GM19467 (cell line): Measurements from ENCODE around the gene TYW1.
"Not testable (repeated sequence)": the region's sequence is repeated elsewhere in the genome, so short reads cannot be mapped to it uniquely, and the experiment has no call there.

Source experiments
- ATAC-seq: cut with Tn5 transposase; IDR thresholded peaks from one replicate; pipeline ENCODE4 v1.9.1; 2021; ENCODE audit warnings: mild to moderate bottlenecking, moderate library complexity; ENCODE audit not compliant: unreplicated experiment

The TYW1 gene, protein sequence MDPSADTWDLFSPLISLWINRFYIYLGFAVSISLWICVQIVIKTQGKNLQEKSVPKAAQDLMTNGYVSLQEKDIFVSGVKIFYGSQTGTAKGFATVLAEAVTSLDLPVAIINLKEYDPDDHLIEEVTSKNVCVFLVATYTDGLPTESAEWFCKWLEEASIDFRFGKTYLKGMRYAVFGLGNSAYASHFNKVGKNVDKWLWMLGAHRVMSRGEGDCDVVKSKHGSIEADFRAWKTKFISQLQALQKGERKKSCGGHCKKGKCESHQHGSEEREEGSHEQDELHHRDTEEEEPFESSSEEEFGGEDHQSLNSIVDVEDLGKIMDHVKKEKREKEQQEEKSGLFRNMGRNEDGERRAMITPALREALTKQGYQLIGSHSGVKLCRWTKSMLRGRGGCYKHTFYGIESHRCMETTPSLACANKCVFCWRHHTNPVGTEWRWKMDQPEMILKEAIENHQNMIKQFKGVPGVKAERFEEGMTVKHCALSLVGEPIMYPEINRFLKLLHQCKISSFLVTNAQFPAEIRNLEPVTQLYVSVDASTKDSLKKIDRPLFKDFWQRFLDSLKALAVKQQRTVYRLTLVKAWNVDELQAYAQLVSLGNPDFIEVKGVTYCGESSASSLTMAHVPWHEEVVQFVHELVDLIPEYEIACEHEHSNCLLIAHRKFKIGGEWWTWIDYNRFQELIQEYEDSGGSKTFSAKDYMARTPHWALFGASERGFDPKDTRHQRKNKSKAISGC

DNA sequence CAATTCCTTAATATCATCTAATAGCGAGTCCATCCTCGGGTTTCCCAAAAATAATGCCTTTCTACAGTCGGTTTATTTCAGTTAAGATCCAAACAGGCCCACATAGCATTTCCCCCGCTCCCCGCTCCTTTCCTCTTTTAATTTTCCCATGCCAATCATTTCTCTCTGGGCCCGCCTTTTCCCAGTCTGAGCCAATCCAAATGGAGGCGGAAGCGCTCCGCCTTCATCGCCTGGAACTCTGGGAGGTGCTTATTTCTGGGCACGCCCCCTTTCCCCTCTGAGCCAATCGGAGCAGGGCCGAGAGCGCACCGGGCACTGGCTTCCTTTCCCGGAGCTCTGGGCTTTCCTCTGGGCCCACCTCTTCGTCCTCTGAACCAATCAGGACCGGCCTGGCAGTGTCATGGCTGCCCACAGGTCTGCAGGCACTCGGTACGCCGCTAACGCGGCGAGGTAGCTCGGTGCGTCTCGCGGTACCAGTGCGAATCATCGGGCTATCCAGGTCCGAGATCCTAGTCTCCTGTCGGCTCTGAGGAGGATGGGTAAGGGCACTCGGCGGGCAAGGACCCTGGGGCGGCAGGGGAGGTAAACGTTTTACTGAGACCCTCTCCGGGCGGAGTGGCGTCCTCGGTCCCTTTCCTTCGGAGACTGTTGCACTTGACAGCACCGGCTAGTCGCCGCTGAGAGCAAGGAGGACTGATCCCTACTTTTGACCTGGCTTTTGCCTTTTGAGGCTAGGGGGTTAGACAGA, at the start of gene TYW1:
TYW1 (plus strand) TSS at position 390 of the 748 bp plus-strand sequence; CDS start at position 536, 146 bp downstream.
- ATAC-seq = peak; percentile 87

DNA sequence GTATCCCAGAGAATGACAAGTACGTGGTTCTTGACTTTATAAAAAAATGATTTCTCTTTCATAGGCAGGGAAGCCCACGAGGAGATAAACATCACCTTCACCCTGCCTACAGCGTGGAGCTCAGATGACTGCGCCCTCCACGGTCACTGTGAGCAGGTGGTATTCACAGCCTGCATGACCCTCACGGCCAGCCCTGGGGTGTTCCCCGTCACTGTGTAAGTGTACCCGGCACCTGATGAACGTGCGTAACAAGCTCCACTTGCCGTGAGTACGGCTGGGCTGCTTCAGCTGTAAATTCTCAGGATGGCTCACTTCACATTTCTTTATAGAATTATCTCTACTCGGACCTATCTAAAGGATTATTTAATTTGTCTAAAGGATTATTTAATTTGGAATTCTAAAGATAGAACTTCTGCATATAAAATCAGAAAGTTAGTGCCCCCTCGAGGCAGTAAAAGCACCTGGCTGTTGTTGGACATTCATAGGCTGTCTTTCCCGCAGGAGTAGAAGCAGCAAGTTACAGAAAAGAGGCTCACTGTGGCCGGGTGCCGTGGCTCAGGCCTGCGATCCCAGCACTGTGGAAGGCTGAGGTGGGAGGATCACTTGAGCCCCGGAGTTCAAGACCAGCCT, 48.0 kb upstream of the TYW1 start:
- no peak for ATAC-seq

DNA sequence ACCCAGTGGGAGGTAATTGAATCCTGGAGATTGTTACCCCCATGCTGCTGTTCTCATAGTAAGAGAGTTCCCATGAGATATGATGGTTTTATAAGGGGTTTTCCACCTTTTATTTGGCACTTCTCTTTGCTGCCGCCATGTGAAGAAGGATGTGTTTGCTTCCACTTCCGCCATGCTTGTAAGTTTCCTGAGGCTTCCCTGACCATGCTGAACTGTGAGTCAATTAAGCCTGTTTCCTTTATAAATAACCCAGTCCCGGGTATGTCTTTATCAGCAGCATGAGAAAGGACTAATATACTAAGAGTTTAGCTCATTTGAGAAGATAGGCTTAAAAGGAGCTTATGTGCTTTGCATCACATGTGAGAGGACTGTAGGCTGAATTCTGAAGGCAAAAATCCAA, 46.3 kb upstream of the TYW1 start:
- no peak for ATAC-seq

DNA sequence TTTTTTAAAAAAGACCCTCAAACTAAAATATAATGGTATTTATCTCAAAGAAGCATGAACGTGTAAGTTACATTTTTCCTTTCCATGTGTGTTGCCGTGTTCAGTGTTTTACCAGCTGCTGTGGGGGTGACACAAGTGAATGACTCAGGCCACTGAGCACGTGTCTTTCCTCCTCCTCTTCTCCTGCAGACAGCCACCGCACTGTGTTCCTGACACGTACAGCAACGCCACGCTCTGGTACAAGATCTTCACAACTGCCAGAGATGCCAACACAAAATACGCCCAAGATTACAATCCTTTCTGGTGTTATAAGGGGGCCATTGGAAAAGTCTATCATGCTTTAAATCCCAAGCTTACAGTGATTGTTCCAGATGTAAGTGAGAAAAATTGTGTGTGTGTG, 45.9 kb upstream of the TYW1 start:
- ATAC-seq = no peak

DNA sequence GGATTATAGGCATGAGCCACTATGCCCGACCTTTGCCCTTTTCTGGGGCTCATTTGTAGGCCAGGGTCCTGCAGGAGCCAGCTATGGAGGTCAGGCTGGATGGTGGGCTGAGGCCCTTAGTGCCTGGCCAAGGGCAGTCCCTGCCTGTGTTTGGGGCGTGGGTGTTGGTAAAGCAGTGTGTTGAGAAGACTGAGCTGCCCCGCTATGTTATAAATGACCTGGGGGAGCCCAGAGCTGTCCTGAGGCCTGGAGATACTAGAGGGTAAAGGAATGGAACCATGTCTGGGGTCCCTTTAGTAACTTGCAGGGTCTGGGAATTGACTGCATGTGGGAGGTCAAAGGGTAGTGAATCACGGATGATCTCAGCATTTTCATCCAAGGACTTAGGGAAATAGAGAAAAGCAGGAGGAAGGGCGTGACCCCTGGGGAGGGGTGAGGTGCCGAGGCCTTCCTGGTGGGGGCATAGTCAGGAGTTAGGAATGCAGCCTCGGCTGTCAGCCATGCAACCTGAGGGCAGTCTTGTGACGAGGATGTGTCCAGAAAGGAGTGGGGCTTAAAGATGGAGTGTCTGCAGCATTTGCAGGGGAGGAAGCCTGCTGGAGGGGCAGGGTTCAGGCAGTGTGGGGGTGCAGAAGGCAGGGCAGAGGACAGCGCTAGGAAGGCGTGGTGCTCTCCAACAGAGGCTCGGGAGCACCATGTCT, 44.1 kb upstream of the TYW1 start:
- ATAC-seq = no peak

DNA sequence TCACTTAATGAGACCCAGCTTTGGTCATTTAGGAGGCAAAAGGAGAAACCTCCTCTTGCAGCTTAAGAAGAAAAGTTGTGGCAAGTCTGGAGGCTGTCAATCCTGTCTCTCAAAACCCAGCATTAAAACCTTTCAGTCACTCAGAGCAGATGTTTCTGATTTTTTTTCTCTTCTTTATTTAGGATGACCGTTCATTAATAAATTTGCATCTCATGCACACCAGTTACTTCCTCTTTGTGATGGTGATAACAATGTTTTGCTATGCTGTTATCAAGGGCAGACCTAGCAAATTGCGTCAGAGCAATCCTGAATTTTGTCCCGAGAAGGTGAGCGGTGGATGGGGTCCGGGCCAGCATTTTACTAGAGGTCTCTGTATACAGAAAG, 43.6 kb upstream of the TYW1 start:
- no peak for ATAC-seq

DNA sequence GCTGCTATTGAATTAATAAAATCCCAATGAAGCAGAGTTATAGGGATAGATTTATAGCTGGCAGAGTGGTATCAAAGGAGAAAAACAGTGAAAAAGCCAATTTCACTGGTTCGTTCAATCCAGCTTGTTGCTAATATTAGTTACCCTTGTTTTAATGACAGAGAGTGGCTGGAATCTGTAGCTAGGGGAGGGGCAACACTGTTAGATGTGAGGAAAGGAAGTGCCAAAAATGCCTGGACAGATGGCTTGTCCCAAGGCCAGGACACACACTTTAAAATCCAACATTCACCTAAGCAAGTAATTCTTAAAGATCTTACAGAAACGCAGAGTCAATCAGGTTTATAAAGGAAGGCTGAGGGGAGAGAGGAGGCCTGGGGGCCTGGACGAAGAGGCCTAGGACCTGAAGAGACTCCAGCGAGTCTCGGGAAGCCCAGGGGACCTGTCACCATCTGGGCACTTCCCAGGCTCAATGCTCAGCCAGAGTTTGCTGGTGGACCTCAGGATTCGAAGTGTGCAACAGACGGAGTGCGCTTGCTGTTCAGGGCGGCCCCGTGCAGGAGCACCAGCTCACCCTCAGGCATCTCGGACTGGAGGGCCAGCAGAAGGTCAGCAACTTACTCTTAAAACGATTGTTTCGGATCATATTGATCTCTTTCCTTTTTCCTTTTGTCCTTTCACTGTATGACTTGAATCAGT, 38.9 kb upstream of the TYW1 start:
- no peak for ATAC-seq

DNA sequence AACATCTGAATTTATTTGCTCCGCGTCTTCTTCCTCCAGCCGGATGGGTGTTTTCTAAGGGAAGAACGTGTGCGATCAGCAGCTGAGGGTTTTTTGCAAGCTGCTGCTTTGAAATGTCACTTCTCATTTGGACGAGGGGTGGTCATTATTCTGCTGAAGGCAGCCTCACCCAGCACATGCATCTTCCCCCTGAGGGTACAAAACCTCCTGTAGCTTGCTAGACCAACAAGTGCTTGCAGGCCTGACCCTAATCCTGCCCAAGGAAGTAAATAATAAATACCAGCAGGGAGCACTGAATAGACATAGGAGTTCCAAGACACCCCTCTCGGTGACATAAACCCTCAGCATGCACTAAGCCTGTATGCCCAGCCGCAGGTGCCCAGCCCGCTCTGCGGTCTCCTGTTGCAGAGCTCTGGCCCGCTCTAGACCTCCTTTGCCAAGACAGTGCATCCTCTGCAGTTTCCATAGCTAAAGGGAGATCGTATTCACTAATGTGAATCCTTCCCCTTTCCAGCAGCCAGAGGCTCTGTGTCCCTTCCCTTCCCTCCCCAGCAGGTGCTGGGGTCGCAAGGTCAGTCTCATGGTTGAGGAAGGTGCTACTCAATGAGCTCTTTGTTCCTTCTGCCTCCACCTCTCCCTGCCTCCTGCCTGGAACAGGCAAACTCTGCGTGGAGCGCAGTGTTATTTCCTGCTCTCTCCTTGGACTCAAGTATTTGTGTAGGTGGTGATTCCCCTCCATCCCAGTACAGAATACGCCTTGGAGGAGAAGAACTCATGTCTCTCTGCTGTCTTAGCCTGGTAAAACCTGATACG, 37.9 kb upstream of the TYW1 start:
- ATAC-seq = no peak

DNA sequence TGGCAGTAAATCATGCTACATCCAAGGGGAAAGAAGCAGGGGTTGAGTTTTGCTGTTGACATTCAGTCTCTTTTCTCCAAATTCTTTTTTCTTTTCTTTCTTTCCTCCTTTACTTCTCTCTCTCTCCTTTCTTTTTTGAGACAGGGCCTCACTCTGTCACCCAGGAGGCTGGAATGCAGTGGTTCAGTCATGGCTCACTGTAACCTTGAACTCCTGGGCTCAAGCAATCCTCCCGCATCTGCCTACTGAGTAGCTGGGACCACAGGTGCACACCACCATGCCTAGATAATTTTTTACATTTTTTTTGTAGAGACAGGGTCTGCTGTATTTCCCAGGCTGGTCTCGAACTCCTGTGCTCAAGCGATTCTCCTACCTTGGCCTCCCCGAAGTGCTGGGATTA, 36.4 kb upstream of the TYW1 start:
- ATAC-seq = no peak

DNA sequence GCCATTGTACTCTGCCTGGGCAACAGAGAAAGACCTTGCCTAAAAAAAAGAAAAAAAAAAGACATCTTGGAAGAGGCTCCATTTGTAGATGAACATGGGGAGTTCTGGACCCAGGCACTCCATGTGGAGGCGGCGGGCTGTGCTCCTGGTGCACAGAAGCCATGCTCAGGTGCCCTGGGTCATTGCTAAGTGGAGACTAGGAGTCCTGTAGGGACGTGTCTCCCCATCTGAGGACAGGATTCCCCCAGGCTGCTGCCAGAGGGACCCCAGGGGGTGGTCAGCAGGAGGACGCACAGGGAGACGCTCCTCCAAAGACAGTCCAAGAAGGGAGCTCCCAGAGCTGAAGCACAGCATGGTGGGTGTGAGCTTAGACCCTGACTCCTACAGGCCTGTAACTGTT, 35.5 kb upstream of the TYW1 start:
- ATAC-seq = no peak

DNA sequence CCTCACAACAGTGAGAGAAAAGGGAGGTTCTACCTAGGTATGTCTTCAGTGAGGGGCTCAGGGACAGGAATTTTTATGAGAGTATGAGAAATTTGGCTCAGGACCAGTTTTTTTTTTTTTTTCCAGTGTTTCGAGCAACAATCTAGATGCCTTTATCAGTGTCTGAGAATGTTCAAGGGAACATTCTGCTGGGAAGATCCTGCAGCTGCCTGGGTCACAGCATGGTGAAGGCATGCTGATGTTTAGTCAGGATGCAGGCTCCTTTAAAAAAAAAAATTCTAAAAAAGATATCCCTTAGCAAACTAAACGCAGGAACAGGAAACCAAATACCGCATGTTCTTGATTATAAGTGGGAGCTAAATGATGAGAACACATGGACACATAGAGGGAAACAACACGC, 32.2 kb upstream of the TYW1 start:
- ATAC-seq = no peak

DNA sequence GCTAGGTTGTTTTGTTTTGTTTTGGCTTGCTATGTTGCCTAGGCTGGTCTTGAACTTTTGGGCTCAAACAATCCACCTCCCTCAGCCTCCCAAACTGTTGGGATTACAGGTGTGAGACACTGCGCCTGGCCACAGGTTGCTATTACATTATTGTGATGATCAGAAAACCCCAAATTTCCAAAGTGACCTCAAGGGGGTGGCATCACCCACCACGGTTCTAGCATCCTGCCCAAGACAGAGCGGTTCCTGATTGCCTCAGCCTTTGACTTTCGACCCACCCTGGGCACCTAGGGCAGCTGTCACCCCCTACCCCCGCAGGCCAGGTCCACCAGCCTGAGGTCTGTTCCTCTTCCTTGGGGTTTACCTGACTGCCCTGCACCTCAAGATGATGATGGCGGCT, 29.6 kb upstream of the TYW1 start:
- no peak for ATAC-seq

DNA sequence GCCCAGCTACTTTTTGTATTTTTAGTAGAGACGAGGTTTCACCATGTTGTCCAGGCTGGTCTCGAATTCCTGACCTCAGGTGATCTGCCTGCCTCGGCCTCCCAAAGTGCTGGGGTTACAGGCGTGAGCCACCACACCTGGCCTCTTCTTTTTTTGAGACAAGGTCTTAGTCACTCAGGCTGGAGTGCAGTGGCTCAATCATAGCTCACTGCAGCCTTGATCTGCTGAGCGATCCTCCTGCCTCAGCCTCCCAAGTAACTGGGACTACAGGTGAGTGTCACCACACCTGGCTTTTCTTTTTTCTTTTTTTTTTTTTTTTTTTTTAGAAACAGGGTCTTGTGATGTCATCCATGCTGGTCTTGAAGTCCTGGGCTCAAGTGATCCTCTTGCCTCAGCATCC, 27.6 kb upstream of the TYW1 start:
- not testable (repeated sequence) for ATAC-seq

DNA sequence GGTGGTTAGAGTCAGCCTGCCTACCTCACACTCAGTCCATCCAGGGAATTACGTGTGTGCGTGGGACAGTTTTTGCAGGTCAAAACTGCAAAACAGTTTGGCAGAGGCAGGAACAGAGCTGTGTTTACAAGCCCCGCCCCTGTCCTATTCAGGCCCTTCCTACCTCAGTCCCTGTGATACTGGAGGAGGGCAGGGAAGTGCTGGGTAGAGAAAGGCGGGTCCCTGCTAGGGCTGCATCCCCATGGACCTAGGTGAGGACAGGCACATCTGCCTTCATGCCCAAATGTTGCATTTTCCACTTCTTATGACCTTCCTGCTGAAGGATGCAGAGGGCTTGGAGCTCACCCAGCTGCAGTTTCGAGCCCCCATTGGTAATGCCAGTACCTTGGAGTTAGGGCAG, 26.3 kb upstream of the TYW1 start:
- ATAC-seq = no peak

DNA sequence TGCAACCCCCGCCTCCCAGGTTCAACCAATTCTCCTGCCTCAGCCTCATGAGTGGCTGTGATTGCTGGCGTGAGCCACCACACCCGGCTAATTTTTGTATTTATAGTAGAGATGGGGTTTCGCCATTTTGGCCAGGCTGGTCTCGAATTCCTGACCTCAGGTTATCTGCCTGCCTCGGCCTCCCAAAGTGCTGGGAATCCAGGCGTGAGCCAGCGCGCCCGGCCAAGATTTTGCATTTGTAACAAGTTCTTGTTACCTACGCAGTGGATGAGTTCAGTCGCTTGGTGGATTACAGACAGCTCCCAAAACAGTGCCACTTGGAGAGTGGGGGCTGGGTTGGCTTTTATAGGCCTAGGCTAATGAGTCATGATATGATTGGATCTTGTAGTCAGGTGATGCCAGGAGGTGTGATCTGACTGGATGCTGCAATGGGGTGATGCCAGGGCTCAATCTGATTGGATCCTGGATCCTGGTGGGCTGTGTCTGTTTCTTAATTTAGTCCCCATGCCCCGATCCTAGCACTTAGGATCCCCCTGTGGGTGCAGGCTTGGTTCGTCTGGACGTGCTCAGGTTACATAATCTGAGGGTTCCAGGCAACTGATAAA, 21.5 kb upstream of the TYW1 start:
- ATAC-seq = no peak

DNA sequence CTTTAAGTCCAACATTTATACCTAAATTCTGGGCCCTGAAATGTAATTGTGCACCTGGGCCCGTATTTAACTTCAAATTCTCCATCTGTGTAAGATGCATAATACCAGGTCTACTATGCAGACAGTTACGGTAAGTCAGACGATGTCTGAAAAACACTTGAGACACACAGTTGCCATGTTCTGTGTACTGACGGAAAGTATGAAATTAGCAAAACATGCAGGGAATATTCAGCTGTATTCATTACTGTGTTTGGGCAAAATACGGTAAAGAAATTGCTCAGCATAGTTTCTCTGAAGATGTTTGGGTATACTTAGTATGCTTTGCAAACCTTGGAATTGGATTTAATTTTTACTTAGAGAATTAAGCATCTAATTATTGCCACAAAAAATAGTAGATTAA, 18.3 kb upstream of the TYW1 start:
- not testable (repeated sequence) for ATAC-seq

DNA sequence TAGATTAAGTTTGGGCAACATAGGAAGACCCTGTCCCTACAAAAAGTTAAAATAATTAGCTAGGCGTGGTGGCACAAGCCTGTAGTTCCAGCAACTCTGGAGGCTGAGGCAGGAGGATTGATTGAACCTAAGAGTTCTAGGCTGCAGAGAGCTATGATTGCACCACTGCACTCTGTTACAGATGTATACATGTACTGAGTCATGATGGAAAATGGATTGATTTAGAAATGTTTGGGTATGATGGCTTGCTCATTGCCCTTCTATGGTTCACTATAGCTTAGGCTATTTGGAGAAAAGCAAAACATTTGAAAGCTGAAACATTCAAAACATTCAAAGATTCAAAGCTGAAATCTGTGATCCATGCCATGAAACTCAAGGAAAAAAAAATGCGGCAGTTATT, 17.6 kb upstream of the TYW1 start:
- ATAC-seq = not testable (repeated sequence)

DNA sequence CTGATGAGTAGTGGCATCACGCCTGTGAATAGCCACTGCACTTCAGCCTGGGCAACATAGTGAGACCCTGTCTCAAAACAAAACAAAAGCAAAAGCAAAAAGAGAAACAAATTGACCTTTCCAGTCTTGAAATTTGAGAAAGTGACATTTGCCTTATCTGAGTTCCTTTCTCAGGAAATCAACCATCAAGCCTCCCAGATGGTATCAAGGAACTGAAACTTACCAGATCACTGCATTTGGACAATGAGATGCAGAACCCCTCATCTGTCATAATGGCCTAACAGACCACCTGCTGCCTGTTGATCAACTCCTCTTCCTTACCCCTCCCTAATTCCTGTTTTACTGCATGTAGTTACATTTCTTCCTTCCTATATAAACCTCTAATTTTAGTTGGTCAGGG, 16.3 kb upstream of the TYW1 start:
- ATAC-seq = not testable (repeated sequence)

DNA sequence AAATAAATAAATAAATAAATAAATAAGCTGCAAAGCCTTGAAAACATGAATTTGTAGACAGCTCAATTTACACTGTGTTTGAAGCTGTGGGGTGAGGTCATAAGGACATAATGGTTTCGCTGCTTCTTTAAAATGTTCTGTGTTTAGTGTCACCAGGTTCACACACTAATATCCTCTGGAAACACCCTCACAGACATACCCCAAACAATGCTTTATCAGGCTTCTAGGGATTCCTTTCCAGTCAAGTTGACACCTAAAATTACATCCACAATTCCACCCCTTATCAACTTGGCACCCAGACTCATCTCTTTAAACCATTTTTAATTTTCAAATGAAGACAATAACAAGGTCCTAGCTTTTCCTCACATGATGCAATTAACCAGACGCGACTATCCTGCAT, 7.1 kb upstream of the TYW1 start:
- ATAC-seq = not testable (repeated sequence)
